IMR-90 (cell line): Measurements from ENCODE around the gene INPPL1.

Experiments used
- BHLHE40 ChIP-seq: fragments of 150-350 bp; IDR thresholded peaks from 2 replicates; pipeline ENCODE4 v1.6.1; 2016; ENCODE audit warnings: mild to moderate bottlenecking, low read depth, low read length
- CEBPB ChIP-seq: IDR thresholded peaks from 2 replicates; pipeline ENCODE4 v1.6.1; 2012; ENCODE audit warnings: low read depth, low read length, improper control_type of control experiment
- CTCF ChIP-seq: conservative IDR thresholded peaks from 2 replicates; pipeline ENCODE4 v1.5.1; 2012; ENCODE audit warnings: mild to moderate bottlenecking, low read depth, low read length, improper control_type of control experiment
- ELK1 ChIP-seq: fragments of 150-350 bp; IDR thresholded peaks from 2 replicates; pipeline ENCODE4 v1.6.1; 2016; ENCODE audit warnings: low read depth, mild to moderate bottlenecking, low read length, moderate library complexity, borderline replicate concordance
- MAFK ChIP-seq: IDR thresholded peaks from 2 replicates; pipeline ENCODE4 v1.6.1; 2012; ENCODE audit warnings: low read depth, low read length, improper control_type of control experiment
- NFE2L2 ChIP-seq: fragments of 150-350 bp; IDR thresholded peaks from 2 replicates; pipeline ENCODE4 v1.6.1; 2016; ENCODE audit warnings: low read depth, mild to moderate bottlenecking, low read length
- POLR2A ChIP-seq: IDR thresholded peaks from 2 replicates; pipeline ENCODE4 v1.6.1; 2012; ENCODE audit warnings: mild to moderate bottlenecking, low read depth, low read length
- RAD21 ChIP-seq: IDR thresholded peaks from 2 replicates; pipeline ENCODE4 v1.6.1; 2012; ENCODE audit warnings: low read length, improper control_type of control experiment
- SMC3 ChIP-seq: fragments of 150-350 bp; IDR thresholded peaks from 2 replicates; pipeline ENCODE4 v1.6.1; 2016; ENCODE audit warnings: low read depth, mild to moderate bottlenecking, antibody characterized with exemption, low read length, moderate library complexity
- USF2 ChIP-seq: fragments of 150-350 bp; IDR thresholded peaks from 2 replicates; pipeline ENCODE4 v1.6.1; 2017; ENCODE audit warnings: mild to moderate bottlenecking, antibody characterized with exemption, low read length, low read depth

GRCh38 chr11:72226701-72227100 is 2.1 kb downstream of the INPPL1 start:
- TF ChIP-seq CTCF (no peak), POLR2A (no peak), NFE2L2 (no peak), BHLHE40 (no peak), MAFK (no peak), ELK1 (no peak), CEBPB (no peak), USF2 (no peak), SMC3 (no peak), RAD21 (no peak)
